GM12872 (cell line): ENCODE measurements around the gene RADIL.

Source experiments
- CTCF ChIP-seq: IDR thresholded peaks from 3 replicates; pipeline ENCODE4 v1.5.1; 2011; ENCODE audit warnings: low read depth, mild to moderate bottlenecking, low read length, moderate library complexity; ENCODE audit not compliant: insufficient read depth

Gene RADIL

GRCh38 chr7:4856336-4857057, 27.0 kb downstream of the RADIL start:
- TF ChIP-seq CTCF: no peak

- no peak for TF ChIP-seq CTCF
Observed at GRCh38 chr7:4854916-4855315, 28.6 kb downstream of the RADIL start.

GRCh38 chr7:4851459-4852422, 31.8 kb downstream of the RADIL start:
- TF ChIP-seq CTCF: no peak

GRCh38 chr7:4850262-4850795, 33.2 kb downstream of the RADIL start:
- TF ChIP-seq CTCF: no peak

- peak; percentile 42; the same call in 1 of the 3 replicates for TF ChIP-seq CTCF
Observed at GRCh38 chr7:4849390-4849789, 34.1 kb downstream of the RADIL start.

GRCh38 chr7:4845740-4846142, 37.8 kb downstream of the RADIL start:
- 0 out of 3 replicates have a peak, but pooled peaks have one; percentile 13 for TF ChIP-seq CTCF
